Activated naive CD8-positive, alpha-beta T cell (primary cell): ENCODE results near the gene SUPT3H.
"Not testable (repeated sequence)": the region's sequence is repeated elsewhere in the genome, so short reads cannot be mapped to it uniquely, and the experiment has no call there.

ENCODE experiments used
- H3K27ac Mint-ChIP-seq: one replicate; pipeline ENCODE4 v1.8.0; 2021; ENCODE audit warnings: mixed read lengths
- H3K27me3 Mint-ChIP-seq: one replicate; pipeline ENCODE4 v1.8.0; 2021; ENCODE audit warnings: mixed read lengths
- H3K36me3 Mint-ChIP-seq: one replicate; pipeline ENCODE4 v1.8.0; 2021; ENCODE audit warnings: mixed read lengths
- H3K4me1 Mint-ChIP-seq: one replicate; pipeline ENCODE4 v1.8.0; 2021; ENCODE audit warnings: low read depth, mixed read lengths
- H3K4me3 Mint-ChIP-seq: one replicate; pipeline ENCODE4 v1.8.0; 2021; ENCODE audit warnings: mild to moderate bottlenecking, mixed read lengths
- H3K9me3 Mint-ChIP-seq: one replicate; pipeline ENCODE4 v1.8.0; 2021; ENCODE audit warnings: low read depth, mixed read lengths

Gene SUPT3H

DNA sequence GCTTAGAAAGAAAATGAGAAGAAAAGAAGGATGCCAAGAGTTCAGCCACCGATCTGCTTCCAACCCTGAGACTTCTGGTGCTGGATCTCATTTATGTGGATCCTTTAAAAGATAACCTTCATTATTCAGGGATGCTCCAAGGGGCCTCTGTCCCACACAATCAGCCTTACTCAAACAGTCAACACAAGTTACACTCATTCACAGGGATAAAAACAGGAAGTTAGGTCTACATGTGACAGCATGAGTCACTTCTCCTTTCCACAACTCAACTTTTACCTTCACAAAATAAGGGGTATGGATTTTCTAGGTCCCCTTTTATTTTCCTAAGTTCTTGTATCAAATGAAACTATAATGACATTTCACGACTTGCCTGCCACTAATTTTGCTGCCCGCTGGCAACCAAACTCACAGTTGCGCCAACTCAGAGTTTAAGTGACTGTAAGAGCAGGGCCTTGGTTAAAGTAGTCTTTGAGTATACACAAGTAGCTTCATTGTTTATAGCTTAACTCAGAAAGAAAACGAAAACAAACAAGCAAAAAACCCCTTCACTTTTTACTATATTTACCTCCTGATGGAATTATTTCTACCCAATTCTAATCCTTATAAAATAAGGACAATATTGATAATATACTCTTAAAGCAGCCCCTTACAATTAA lies 328.4 kb downstream of the SUPT3H start:
- H3K4me1 Mint-ChIP-seq: peaks cover 65% of the 10 kb centered on the region
- H3K36me3 Mint-ChIP-seq: peaks cover 5% of the 10 kb centered on the region
- peak overlapping the region; percentile 69 for H3K27ac Mint-ChIP-seq
- peaks cover 7% of the 10 kb centered on the region for H3K9me3 Mint-ChIP-seq
- no peak overlapping the region for H3K4me3 Mint-ChIP-seq
- no peaks in the 10 kb centered on the region for H3K27me3 Mint-ChIP-seq

DNA sequence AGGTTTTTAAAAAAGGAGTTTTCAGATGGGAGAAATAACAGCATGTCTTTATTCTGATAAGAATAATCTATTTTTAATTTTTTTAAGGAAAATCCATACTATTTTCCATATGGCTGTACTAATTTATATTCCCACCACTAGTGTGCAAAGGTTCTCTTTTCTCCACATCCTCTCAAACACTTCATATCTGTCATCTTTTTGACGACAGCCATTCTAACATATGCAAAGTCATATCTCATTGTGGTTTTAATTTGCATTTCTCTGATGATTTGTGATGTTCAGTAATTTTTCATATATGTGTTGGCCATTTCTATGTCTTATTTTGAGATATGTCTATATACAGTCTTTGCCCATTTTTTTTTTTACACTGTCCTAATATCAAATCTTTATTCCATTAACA lies 330.2 kb downstream of the SUPT3H start:
- Mint-ChIP-seq H3K36me3 (peaks cover 5% of the 10 kb centered on the region), H3K4me1 (peaks cover 60% of the 10 kb centered on the region), H3K27ac (no peak overlapping the region), H3K4me3 (no peak overlapping the region), H3K27me3 (no peaks in the 10 kb centered on the region), H3K9me3 (peaks cover 7% of the 10 kb centered on the region)

DNA sequence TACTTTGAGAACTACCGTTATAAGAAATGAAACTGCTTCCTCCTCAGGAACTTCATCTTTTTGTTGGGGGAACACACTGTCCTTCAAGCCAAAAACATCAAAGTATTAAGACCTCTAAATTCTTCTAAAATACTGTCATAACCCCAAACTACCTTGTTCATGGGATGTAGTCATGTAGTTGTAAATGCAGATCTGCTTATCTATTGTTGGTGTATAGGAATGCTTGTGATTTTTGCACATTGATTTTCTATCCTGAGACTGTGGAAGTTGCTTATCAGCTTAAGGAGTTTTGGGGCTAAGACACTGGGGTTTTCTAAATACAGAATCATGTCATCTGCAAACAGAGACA lies 332.5 kb downstream of the SUPT3H start:
- Mint-ChIP-seq H3K36me3 (peaks cover 6% of the 10 kb centered on the region), H3K4me3 (no peak overlapping the region), H3K4me1 (peaks cover 49% of the 10 kb centered on the region), H3K9me3 (peaks cover 7% of the 10 kb centered on the region), H3K27ac (no peak overlapping the region), H3K27me3 (no peaks in the 10 kb centered on the region)

DNA sequence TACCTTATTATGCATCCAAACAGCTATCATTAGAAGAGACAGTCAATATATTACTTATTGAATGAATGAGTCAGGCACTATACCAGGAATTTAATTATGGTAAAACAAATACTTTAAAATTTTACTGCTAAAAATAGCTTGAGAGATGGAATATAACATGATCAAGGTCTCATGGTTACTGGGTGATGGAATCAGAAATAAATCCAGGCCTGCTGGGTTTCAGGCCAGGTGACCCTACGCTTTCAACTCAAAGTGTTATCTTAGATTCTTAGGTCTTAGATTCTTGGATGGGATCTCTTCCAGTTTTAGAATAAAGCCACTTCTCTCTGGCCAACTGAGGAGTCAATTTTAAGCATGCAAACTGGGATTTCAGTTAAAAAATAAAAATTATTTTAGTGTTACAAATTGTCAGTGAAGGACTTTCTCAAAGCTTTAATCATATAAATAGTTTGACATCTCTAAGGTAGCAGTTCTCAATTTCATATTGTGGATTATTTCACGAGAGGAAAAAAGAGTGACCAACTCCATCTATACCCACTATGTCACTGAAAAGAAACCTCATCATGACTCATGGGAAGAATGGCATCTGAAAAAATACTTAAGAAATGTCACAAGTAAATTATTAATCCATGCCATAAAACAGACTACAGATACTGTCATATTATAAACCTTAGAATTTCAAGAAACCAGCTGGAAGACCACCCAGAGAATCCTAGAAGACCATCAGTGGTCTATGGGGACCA lies 333.1 kb downstream of the SUPT3H start:
- Mint-ChIP-seq H3K27ac (no peak overlapping the region), H3K9me3 (peaks cover 7% of the 10 kb centered on the region), H3K4me3 (no peak overlapping the region), H3K36me3 (peaks cover 6% of the 10 kb centered on the region), H3K27me3 (no peaks in the 10 kb centered on the region), H3K4me1 (peaks cover 44% of the 10 kb centered on the region)

DNA sequence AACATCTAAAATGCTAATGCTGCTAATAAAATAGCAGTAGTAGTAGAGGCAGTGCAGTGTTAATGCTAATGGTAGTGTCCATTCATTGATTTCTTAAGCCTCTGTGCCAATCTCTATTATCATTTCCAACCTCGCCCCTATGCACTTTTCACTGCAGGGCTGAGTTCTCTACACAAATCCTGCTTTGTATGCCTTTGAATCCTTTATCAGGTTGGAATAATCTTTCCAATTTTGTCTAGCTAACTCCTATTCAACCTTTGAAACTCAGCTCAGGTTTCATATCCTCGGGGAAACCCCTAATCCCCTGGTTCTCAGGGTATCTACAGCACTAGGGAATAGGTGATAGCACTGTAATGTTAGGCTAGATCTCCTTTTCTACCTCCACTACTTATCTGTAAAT lies 333.6 kb downstream of the SUPT3H start:
- no peak overlapping the region for H3K27ac Mint-ChIP-seq
- peaks cover 7% of the 10 kb centered on the region for H3K9me3 Mint-ChIP-seq

DNA sequence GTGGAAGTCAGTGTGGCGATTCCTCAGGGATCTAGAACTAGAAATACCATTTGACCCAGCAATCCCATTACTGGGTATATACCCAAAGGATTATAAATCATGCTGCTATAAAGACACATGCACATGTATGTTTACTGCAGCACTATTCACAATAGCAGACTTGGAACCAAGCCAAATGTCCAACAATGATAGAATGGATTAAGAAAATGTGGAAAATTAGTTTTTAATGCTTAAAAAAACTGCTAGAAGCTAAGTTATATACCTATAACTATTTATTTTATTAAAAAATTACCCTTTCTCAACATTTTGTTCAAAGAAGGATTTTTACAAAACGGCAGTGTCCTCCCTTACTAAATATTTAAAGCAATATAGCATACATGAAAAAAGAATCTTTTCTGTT lies 335.1 kb downstream of the SUPT3H start:
- H3K27me3 Mint-ChIP-seq, H3K36me3 Mint-ChIP-seq, H3K9me3 Mint-ChIP-seq, H3K27ac Mint-ChIP-seq, H3K4me3 Mint-ChIP-seq: not testable (repeated sequence)
- peaks cover 26% of the 10 kb centered on the region for H3K4me1 Mint-ChIP-seq

More for the DNA sequence above, 333.6 kb downstream of the SUPT3H start:
- no peaks in the 10 kb centered on the region for H3K27me3 Mint-ChIP-seq
- no peak overlapping the region for H3K4me3 Mint-ChIP-seq
- H3K4me1 Mint-ChIP-seq: peaks cover 38% of the 10 kb centered on the region
- peaks cover 6% of the 10 kb centered on the region for H3K36me3 Mint-ChIP-seq

DNA sequence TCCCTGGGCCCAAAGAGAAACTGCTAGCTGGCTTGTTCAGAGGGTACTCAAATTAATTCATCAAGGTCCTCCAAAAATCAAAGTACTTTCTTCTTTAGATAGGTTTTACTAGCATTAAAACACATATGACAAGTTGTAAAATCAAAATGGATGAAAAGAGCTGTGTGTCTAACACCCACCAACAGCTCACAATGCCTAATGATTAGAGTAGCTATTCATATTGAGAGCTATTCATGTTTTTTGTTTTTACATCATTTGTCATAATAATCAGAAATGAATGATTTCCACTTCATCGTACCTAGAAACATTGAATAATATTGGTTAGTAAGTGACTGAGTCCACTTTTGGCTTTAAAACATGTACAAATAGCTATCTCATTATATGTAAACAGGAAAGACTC lies 339.5 kb downstream of the SUPT3H start:
- H3K4me3 Mint-ChIP-seq: no peak overlapping the region
- H3K4me1 Mint-ChIP-seq: peaks cover under 1% of the 10 kb centered on the region
- H3K27me3 Mint-ChIP-seq: no peaks in the 10 kb centered on the region
- peaks cover 3% of the 10 kb centered on the region for H3K36me3 Mint-ChIP-seq
- H3K9me3 Mint-ChIP-seq: no peaks in the 10 kb centered on the region
- no peak overlapping the region for H3K27ac Mint-ChIP-seq

DNA sequence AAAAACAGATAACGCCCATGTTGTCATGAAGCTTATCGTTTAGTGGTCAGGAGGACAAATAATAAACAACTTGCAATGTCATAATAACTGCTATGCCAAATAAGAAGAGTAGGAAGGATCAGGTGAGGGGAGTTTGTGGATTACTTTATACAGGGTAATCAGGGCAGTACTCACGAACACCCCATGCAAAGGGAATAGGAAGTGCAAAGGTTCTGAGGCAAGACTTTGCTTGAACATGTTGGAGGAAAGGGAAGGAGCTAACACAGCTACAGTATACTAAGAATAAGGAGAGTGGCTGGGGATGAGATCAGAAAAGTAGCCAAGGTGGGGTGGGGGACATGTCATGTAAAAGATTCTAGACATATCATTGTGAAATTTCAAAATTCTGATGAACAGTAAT lies 341.6 kb downstream of the SUPT3H start:
- Mint-ChIP-seq H3K4me1 (peaks cover 4% of the 10 kb centered on the region), H3K9me3 (no peaks in the 10 kb centered on the region), H3K4me3 (no peak overlapping the region), H3K36me3 (no peaks in the 10 kb centered on the region), H3K27me3 (no peaks in the 10 kb centered on the region), H3K27ac (no peak overlapping the region)

DNA sequence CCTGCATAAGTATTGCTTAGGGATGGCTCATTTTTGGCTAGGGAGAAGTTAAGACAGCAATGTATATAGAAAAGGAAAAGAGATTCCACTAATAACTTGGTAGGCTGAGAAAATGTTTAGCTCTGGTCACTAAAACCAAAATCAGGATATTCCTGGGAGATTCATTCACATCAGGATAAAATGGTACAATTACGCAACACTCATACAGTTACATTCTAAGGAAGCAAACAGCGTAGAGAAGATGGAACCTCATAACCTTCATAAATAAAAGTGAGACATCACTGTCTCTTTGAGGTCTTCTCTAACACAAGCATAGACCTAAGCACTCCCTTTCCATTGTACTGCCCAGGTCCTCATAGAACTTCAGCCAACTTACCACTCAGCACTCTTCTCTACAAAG lies 345.3 kb downstream of the SUPT3H start:
- peaks cover 7% of the 10 kb centered on the region for H3K9me3 Mint-ChIP-seq
- no peaks in the 10 kb centered on the region for H3K27me3 Mint-ChIP-seq
- H3K4me1 Mint-ChIP-seq: peaks cover 4% of the 10 kb centered on the region
- H3K4me3 Mint-ChIP-seq: no peak overlapping the region
- no peak overlapping the region for H3K27ac Mint-ChIP-seq
- peaks cover 8% of the 10 kb centered on the region for H3K36me3 Mint-ChIP-seq

DNA sequence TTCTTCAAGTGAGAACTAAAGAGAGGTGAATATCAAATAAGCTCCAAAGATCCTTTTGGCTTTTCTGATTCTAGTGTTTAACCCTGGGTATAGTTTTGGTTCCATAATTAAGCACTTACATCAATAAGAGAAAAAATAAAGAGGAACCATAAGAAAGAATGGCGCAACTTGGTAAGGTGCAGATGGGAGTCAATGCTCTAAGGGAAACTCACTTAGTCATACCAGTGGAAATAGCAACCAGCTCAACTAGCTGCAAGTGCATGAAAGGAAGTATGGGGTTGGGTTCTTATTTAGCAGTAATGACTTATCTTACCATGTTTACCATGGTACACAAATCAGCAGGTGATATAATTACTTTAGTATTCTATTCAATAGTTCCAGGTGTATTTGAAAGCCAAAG lies 346.1 kb downstream of the SUPT3H start:
- no peaks in the 10 kb centered on the region for H3K27me3 Mint-ChIP-seq
- no peak overlapping the region for H3K4me3 Mint-ChIP-seq
- H3K36me3 Mint-ChIP-seq: peaks cover 8% of the 10 kb centered on the region
- no peak overlapping the region for H3K27ac Mint-ChIP-seq
- H3K4me1 Mint-ChIP-seq: peaks cover 4% of the 10 kb centered on the region
- H3K9me3 Mint-ChIP-seq: peaks cover 11% of the 10 kb centered on the region

DNA sequence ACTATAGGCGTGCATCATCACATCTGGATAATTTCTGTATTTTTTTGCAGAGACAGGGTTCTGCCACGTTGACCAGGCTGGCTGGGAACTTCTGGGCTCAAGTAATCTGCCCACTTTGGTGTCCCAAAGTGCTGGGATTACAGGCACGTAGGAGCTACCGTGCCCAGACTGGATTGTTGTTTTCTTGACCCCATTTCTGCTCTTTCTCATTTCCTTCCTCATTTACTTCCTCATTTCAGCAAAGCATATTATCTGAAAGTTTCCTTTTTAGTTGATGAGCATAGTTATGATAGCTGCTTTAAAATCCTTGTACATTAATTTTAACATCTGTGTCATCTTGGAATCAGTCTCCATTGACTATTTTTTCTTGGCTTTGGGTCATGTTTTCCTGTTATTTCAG lies 350.6 kb downstream of the SUPT3H start:
- H3K36me3 Mint-ChIP-seq: peaks cover 17% of the 10 kb centered on the region
- no peaks in the 10 kb centered on the region for H3K27me3 Mint-ChIP-seq
- H3K27ac Mint-ChIP-seq: no peak overlapping the region
- no peak overlapping the region for H3K4me3 Mint-ChIP-seq
- H3K9me3 Mint-ChIP-seq: peaks cover 26% of the 10 kb centered on the region
- H3K4me1 Mint-ChIP-seq: peaks cover 6% of the 10 kb centered on the region

DNA sequence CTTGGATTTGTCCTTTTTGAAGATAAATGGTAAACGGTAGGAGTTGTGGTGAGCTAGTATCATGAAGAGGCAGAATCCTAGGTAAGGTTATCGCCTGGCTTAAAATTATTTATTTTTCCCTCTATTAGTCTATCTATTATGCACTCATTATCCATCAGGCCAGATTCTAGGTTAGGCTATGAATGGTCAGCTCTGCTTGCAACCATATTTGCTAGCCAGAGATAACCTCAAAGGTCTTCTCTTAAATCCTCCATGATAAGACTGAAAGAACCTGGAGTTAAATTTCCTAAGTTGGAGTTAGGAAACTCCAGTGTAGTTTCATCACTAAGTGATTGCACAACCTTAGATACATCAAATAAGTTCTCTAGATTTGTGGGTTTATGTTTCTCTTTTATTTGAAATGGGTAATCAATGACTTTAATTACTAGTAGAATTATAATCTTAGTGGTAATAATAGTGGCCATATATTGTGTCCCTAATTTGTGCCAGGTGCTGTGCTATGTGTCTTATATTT lies 351.7 kb downstream of the SUPT3H start:
- peaks cover 26% of the 10 kb centered on the region for H3K9me3 Mint-ChIP-seq
- no peak overlapping the region for H3K4me3 Mint-ChIP-seq
- peaks cover 17% of the 10 kb centered on the region for H3K36me3 Mint-ChIP-seq
- no peaks in the 10 kb centered on the region for H3K27me3 Mint-ChIP-seq
- H3K4me1 Mint-ChIP-seq: peaks cover 17% of the 10 kb centered on the region
- no peak overlapping the region for H3K27ac Mint-ChIP-seq

DNA sequence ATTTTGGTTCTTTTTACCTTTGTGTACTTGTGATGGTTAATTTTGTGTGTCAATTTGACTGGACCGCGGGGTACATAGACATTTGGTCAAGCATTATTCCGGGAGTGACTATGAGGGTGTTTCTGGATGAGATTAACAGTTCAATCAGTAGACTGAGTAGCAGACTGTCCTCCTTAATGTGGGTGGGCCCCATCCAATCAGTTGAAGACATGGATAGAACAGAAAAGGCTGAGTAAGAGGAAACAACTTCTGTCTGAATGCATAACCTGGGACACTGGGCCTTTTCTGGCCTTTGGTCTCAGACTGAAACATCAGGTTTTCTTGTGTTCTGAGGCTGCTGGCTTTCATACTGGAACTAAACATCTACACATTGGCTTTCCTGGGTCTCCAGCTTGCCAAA lies 353.1 kb downstream of the SUPT3H start:
- Mint-ChIP-seq H3K4me3 (no peak overlapping the region), H3K4me1 (peaks cover 22% of the 10 kb centered on the region)

DNA sequence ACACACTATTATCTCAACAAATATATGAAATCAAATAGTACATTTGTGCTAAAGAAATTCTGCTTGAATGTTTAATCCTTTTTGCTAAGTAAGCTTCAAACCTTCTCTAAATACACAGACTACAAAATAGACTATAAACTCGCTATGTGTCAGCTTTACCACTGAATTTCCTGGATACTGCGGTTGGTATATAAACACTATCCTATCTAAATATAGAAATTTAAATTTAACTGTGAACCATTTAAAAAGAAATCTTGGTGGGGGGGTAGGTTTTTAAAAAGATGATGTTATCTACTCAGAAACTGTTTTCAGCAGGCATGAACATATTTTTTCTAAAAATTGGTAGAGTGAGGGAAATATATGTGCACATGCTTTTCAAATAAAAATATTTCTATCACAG lies 356.1 kb downstream of the SUPT3H start:
- peaks cover 12% of the 10 kb centered on the region for H3K36me3 Mint-ChIP-seq
- H3K4me3 Mint-ChIP-seq: peak overlapping the region; percentile 23
- no peaks in the 10 kb centered on the region for H3K27me3 Mint-ChIP-seq
- peaks cover 14% of the 10 kb centered on the region for H3K9me3 Mint-ChIP-seq
- H3K4me1 Mint-ChIP-seq: peaks cover 22% of the 10 kb centered on the region
- H3K27ac Mint-ChIP-seq: no peak overlapping the region

More for the DNA sequence above, 353.1 kb downstream of the SUPT3H start:
- Mint-ChIP-seq H3K27ac (no peak overlapping the region), H3K9me3 (peaks cover 26% of the 10 kb centered on the region), H3K36me3 (peaks cover 17% of the 10 kb centered on the region), H3K27me3 (no peaks in the 10 kb centered on the region)

DNA sequence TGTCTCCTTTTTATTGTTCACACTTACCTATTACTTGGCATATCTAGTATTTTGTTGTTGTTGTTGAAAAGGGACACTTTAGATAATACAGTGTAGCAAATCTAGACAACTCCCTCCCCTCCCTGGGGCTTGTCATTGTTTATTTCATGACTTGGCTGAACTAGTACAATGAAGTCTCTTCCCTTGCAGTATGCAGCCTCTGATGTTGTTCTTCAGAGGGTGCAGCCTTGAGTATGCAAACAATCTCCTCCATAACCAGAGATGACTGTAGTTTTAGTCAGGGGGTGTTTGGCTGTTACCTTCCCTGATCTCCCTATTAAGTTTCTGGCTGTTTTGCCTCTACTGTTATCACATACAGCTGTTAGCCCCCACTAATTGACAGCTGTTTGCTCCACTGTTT lies 365.0 kb downstream of the SUPT3H start:
- Mint-ChIP-seq H3K27ac (no peak overlapping the region), H3K27me3 (no peaks in the 10 kb centered on the region), H3K36me3 (peaks cover 34% of the 10 kb centered on the region)

DNA sequence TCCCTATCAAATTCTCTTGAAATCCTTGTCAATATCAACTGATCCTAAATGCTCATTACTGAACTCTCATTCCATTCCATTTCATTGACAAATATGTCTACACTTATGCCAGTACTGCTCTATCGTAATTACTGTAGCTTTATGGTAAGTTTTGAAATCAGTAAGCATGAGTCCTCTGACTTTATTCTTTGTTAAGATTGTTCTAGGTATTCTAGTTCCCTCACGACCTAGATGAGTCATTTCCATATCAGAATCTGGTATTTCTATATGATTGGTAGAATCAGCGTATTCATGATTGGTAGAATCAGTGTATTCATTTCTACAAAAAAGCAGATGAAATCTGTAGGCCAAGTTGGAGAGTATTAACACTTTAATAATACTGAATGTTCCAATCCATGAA lies 368.2 kb downstream of the SUPT3H start:
- Mint-ChIP-seq H3K4me1 (peaks cover 24% of the 10 kb centered on the region), H3K27ac (no peak overlapping the region), H3K4me3 (no peak overlapping the region), H3K36me3 (peaks cover 41% of the 10 kb centered on the region), H3K27me3 (no peaks in the 10 kb centered on the region), H3K9me3 (peaks cover 31% of the 10 kb centered on the region)

More for the DNA sequence above, 365.0 kb downstream of the SUPT3H start:
- Mint-ChIP-seq H3K4me3 (no peak overlapping the region), H3K9me3 (peaks cover 20% of the 10 kb centered on the region), H3K4me1 (peaks cover 19% of the 10 kb centered on the region)
